Hematopoietic multipotent progenitor cell treated with erythropoietin and hydrocortisone succinate and interleukin-3 and kit ligand, for 17 days (in vitro differentiated cells): ENCODE results near the gene CXXC5.
"Not testable (repeated sequence)": the region's sequence is repeated elsewhere in the genome, so short reads cannot be mapped to it uniquely, and the experiment has no call there.

Experiments used
- DNase-seq: peaks from one replicate; pipeline ENCODE4 v3.0.0-alpha.2; 2015; ENCODE audit warnings: low spot score

CXXC5 gene

DNA sequence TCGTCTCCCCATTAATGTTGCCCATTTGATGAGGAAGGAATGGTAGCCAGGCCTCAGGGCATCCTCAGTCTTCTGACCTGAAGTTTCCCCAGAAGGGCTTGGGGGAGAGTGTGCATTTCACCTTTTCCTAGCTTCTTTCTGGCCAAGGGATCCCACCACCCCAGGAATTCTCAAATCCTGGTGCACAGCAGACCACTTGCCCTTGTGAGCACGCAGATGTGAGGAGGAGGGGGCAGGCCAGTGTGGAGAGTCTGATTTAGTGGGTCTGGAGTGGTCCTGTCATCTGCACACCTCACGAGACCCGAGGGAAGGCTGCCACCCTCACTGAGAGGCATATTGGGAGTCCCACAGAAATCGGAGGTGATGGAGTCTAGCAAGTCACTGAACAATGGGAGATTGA is 64.3 kb downstream of the CXXC5 start:
- no peak for DNase-seq

DNA sequence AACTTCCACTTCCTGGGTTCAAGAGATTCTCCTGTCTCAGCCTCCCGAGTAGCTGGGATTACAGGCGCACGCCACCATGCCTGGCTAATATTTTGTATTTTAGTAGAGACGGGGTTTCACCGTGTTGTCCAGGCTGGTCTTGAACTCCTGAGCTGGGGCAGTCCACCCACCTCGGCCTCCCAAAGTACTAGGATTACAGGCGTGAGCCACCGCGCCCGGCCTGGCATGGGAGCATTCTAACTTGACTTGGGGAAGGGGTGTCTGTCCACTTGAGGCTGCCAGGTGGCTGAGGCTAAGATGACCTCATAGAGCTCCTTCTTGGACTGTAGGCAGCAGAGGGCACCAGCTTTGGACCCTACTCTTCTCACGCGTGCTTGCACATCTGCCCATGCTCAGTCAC is 65.7 kb downstream of the CXXC5 start:
- DNase-seq = not testable (repeated sequence)

DNA sequence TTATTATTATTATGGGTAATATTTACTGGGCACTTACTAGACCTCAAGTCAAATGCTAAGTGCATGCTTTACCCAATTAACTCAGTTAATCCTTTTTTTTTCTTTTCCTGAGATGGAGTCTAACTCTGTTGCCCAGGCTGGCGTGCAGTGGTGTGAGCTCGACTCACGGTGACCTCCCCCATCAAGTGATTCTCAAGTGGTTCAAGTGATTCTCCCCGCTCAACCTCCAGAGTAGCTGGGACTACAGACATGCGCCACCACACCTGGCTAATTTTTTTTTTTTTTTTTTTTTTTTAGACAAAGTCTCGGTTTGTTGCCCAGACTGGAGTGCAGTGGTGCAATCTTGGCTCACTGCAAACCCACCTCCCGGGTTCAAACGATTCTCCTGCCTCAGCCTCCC is 69.1 kb downstream of the CXXC5 start:
- no peak for DNase-seq

DNA sequence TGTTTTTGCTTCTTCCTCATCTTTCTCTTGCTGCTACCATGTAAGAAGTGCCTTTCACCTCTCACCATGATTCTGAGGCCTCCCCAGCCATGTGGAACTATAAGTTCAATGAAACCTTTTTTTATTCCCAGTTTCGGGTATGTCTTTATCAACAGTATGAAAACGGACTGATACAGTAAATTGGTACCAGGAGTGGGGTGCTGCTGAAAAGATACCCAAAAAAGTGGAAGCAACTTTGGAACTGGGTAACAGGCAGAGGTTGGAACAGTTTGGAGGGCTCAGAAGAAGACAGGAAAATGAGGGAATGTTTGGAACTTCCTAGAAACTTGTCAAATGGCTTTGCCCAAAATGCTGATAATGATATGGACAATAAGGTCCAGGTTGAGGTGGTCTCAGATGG is 70.3 kb downstream of the CXXC5 start:
- not testable (repeated sequence) for DNase-seq

DNA sequence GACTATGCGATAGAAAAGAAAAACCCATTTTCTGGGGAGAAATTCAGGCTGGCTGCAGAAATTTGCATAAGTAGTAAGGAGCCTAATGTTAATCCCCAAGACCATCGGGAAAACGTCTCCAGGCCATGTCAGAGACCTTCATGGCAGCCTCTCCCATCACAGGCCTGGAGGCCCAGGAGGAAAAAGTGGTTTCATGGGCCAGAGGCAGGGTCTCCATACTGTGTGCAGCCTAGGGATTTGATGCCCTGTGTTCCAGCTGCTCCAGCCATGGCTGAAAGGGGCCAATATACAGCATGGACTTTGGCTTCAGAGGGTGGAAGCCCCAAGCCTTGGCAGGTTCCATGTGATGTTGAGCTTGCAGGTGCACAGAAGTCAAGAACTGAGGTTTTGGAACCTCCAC is 71.8 kb downstream of the CXXC5 start:
- DNase-seq = not testable (repeated sequence)

DNA sequence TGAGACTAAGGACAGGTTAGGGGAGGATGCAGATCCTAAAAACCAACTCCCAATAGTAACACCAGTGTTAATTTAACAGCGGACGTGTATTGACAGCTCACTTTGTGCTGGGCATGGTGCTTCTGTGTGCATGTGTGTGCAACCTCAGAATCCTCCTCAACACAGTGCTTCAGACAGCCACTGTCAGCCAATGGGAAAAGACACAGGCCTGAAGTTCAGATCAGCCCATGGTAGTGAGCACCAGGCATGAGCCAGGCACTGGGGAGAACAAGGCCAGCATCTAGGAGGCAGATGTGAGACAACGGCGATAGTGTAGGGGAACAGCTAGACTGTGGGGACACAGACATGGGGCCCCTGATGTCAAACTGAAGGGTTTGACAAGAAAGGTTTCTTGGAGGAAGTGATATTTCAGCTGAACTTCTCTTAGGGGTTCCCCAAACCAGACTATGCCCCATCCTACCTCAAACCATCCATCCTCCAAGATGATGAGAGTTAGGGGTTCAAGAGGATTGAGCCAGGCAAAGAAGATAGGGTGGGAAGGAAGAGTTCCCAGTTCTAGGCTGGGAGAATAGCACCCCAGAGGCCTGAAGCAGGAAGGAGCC is 75.9 kb downstream of the CXXC5 start:
- DNase-seq = no peak

DNA sequence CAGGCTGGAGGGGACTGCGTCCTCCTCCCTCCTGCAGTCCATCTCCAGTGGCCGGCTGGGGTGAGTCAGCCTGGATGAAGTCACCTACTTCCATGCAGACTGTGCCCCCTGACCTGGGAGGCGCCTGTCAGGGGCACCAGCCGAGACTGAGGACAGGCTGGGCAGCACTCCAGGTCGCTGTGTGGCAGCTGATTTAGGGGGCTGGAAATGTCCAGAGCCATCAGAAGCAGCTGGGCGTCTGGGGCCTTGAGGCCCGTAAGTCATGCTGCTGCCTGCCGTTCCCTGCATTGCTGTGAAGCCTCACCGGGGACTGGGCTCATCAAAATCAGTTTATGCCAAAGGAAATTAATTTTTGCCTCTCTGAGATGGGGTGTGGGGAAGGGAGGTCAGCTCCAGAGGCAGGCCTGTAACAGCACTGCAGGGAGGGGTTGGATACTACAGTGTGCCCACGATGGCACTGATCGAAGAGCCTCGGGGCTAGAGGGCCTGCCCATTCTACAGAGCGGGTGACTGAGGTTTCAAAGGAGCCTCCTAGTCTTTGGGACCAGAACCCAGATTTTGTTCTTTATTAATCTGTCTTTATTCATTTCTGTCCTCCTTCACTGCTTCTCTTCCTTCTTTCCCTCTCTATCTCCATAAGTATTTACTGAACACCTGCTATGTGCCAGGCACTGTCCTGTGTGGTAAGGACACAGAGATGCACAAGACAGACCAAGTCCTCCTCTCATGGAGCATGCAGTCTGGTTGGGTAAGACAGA is 77.1 kb downstream of the CXXC5 start:
- DNase-seq = no peak

DNA sequence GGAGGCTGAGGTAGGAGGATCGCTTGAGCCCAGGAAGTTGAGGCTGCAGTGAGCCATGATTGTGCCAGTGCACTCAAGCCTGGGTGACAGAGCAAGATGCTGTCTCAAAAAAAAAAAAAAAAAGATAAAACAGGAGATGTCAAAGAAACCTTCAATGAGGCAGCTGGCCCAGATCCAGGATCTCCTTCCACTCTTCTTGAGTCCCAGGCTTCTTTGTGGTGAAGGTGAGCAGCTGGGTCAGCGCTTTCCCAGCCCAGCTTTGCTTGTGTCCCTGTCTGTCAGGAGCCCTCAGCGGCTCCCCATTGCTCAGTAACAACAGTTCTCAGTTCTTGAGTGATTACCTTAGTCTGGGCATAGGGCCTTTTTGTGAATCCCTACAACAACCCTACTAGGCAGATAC is 78.1 kb downstream of the CXXC5 start:
- no peak for DNase-seq

DNA sequence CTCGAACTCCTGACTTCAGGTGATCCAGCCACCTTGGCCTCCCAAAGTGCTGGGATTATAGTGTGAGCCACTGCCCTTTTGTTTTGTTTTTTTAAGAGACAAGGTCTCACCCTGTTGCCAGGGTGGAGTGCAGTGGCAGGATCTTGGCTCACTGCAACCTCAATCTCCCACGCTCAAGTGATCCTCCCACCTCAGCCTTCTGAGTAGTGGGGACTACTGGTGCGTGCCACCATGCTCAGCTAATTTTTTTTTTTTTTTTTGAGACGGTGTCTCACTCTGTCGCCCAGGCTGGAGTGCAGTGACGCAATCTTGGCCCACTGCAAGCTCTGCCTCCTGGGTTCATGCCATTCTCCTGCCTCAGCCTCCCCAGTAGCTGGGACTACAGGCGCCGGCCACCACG is 79.5 kb downstream of the CXXC5 start:
- DNase-seq = not testable (repeated sequence)

DNA sequence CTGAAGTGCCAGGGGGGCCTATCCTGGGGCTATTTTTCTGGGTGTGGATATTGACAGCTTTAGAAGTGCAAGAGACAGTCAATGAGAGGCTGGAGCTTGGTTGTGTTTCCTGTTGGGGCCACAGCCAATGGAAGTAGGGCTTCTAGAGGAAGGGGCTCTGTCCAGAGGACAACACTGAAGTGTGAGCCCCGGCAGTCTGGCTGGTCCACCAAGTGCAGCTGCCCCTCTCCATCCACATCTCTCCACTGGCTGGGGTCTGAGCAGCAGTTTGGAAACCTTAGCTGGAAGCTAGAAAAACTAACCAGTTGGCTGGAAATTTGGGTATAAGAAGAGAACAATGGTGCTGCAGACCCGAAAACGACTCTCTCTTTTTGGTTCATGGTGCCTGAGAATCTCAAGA is 83.1 kb downstream of the CXXC5 start:
- no peak for DNase-seq

DNA sequence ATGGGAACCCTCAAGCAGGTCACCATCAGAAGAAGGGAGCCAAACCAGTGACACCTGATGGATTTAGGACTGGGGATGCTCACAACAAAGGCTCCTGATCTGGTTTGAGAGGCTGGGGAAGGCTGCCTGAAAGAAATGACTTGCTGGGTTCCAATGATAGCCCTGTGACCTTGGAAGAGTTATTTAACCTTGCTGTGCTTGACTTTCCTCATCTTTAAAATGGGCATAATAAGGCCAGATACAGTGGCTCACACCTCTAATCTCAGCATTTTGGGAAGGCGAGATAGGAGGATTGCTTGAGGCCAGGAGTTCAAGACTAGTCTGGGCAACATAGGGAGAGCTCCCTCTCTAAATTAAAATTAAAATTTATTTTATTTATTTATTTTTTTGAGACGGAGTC is 83.9 kb downstream of the CXXC5 start:
- no peak for DNase-seq

DNA sequence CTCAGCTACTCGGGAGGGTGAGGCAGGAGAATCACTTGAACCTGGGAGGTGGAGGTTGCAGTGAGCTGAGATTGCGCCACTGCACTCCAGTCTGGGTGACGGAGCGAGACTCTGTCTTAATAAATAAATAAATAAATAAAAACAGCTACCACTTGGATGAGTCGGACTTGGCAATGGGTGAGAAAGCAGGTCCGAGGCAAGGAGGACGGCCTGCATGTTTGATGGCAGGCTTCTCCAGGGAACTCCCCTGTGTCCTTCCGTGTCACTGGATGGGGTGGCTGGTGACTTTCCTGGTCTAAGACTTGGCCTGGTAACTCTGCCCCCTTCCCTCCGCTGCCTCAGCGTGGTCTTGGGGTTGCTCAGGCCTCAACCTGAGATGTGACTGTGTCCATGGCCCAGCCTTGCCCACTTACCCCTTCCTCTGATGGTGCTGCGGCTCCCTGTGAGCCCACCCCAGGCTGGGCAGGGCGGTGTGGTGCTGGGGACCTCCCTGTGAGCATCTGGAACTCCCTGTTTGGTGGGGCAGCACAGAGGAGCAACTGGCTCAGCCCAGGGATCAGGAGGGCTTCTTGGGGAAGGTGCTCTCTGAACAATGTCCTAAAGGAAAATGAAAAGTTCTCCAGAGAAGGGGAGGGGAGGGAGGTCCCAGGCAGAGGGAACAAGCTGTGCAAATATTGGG is 85.0 kb downstream of the CXXC5 start:
- no peak for DNase-seq
